A549 (cell line): ENCODE measurements around the gene SPAG5.

Source experiments
- CTCF ChIP-seq: fragments of >200 bp; sonication (Bioruptor Twin); formaldehyde crosslinking; IDR thresholded peaks from 3 replicates; pipeline ENCODE4 v1.5.1; 2016
- EHMT2 ChIP-seq: fragments of 200-600 bp; sonication (generic); IDR thresholded peaks from 2 replicates; pipeline ENCODE4 v1.6.1; 2016; ENCODE audit warnings: antibody characterized with exemption, low read depth, mild to moderate bottlenecking, moderate library complexity
- MAX ChIP-seq: IDR thresholded peaks from 2 replicates; pipeline ENCODE4 v1.6.1; 2012
- POLR2A ChIP-seq: IDR thresholded peaks from 2 replicates; pipeline ENCODE4 v1.6.1; 2012; ENCODE audit warnings: mild to moderate bottlenecking, low read length
- REST ChIP-seq: fragments of 200-600 bp; sonication (generic); IDR thresholded peaks from 2 replicates; pipeline ENCODE4 v1.6.1; 2016; ENCODE audit warnings: antibody characterized with exemption, mild to moderate bottlenecking, moderate library complexity
- RFX5 ChIP-seq: fragments of 450-650 bp; IDR thresholded peaks from 2 replicates; pipeline ENCODE4 v1.7.1; 2014; ENCODE audit warnings: antibody characterized with exemption, mild to moderate bottlenecking, moderate library complexity
- RNF2 ChIP-seq: fragments of 200-600 bp; sonication (generic); IDR thresholded peaks from 2 replicates; pipeline ENCODE4 v1.6.1; 2016; ENCODE audit warnings: low read depth, mild to moderate bottlenecking, antibody characterized with exemption, moderate library complexity, borderline replicate concordance
- USF2 ChIP-seq: fragments of 450-650 bp; IDR thresholded peaks from 2 replicates; pipeline ENCODE4 v1.6.1; 2014; ENCODE audit warnings: antibody characterized with exemption

- TF ChIP-seq MAX (no peak), CTCF (no peak), RFX5 (no peak), EHMT2 (no peak), RNF2 (no peak), USF2 (no peak), REST (no peak), POLR2A (no peak)
These were observed 13.7 kb upstream of the SPAG5 start for GRCh38 chr17:28612531-28612930.
